ENCODE data around the gene BRPF1.

GRCh38 chr3:9685216-9686049, 46.1 kb upstream of the BRPF1 start:
- TF ChIP-seq CTCF (conservative IDR thresholded peaks at IDR 0.05 in 1 of 2, IDR thresholded peaks at IDR 0.05 in 1 of 2; ENCODE audit: low read depth in 1 of 2, low read length in 2 of 2) (no peak), EZH2 (IDR thresholded peaks at IDR 0.05; ENCODE audit: low read length, missing control alignments) (no peak)
